ENCODE data around the gene RBM3.

RBM3 gene

GRCh38 chrX:48579259-48579658, 5.0 kb downstream of the RBM3 start:
- no peak for DNase-seq

- no peak for DNase-seq
Measured at GRCh38 chrX:48580662-48581061, 6.4 kb downstream of the RBM3 start.

GRCh38 chrX:48584698-48585097, 10.4 kb downstream of the RBM3 start:
- DNase-seq = no peak

GRCh38 chrX:48589482-48590162, 15.3 kb downstream of the RBM3 start:
- no peak for DNase-seq

- DNase-seq = no peak
Measured at GRCh38 chrX:48590203-48591103, 16.2 kb downstream of the RBM3 start.

- DNase-seq = peak; percentile 64
Measured at GRCh38 chrX:48591255-48591791, 17.0 kb downstream of the RBM3 start.

GRCh38 chrX:48592971-48593370, 18.7 kb downstream of the RBM3 start:
- DNase-seq = no peak

GRCh38 chrX:48595929-48596328, 21.6 kb downstream of the RBM3 start:
- DNase-seq = no peak

GRCh38 chrX:48597353-48598264, 23.3 kb downstream of the RBM3 start, which contains the start of gene WDR13:
WDR13 (plus strand) TSS chrX:48597492; CDS start chrX:48597997, 505 bp downstream.
- peak; percentile 95 for DNase-seq

GRCh38 chrX:48598614-48599013, 24.3 kb downstream of the RBM3 start:
- DNase-seq = no peak

- no peak for DNase-seq
Measured at GRCh38 chrX:48599341-48599740, 25.1 kb downstream of the RBM3 start.

GRCh38 chrX:48600226-48600625, 25.9 kb downstream of the RBM3 start:
- DNase-seq = no peak

- DNase-seq = no peak
Measured at GRCh38 chrX:48601741-48602394, 27.6 kb downstream of the RBM3 start.

GRCh38 chrX:48604701-48605100, 30.4 kb downstream of the RBM3 start:
- DNase-seq = no peak

GRCh38 chrX:48606091-48606490, 31.8 kb downstream of the RBM3 start:
- DNase-seq = no peak

GRCh38 chrX:48611703-48612102, 37.4 kb downstream of the RBM3 start:
- no peak for DNase-seq

GRCh38 chrX:48613502-48614160, 39.3 kb downstream of the RBM3 start:
- DNase-seq = no peak

GRCh38 chrX:48616576-48616975, 42.3 kb downstream of the RBM3 start:
- DNase-seq = no peak

- no peak for DNase-seq
Measured at GRCh38 chrX:48617542-48618340, 43.5 kb downstream of the RBM3 start.

GRCh38 chrX:48626401-48627298, 52.4 kb downstream of the RBM3 start:
- no peak for DNase-seq

Measured in DMS53 (cell line).